Vagina (tissue), 2 donors: ENCODE data around the gene CAMK2A. TPM values are rescaled to one million over a fixed set of nuclear protein-coding genes. Genes with fewer than 3 reads are reported as not detected.
A peak's percentile ranks its signal among the peaks of the same experiment; 100 is the strongest.

ENCODE experiments used
- DNase-seq, 2 donors: peaks; one replicate each; pipeline ENCODE4 v3.0.0-alpha.2; 2017; ENCODE audit errors: extremely low spot score in 2 of 2
- H3K27ac ChIP-seq: fragments of 200-600 bp; sonication (generic); one replicate; pipeline ENCODE4 v1.5.1; 2019
- H3K27me3 ChIP-seq: fragments of 200-600 bp; sonication (generic); one replicate; pipeline ENCODE4 v1.5.1; 2019
- H3K36me3 ChIP-seq, 2 donors: fragments of 200-600 bp; sonication (generic); one replicate each; pipeline ENCODE4 v1.5.1; 2017 to 2019
- H3K4me1 ChIP-seq: fragments of 200-600 bp; sonication (generic); one replicate; pipeline ENCODE4 v1.5.1; 2019
- H3K4me3 ChIP-seq, 2 donors: fragments of 200-600 bp; sonication (generic); 1 replicate in 1 of 2; 2 replicates in 1 of 2; pipeline ENCODE4 v1.5.1; 2016 to 2019
- H3K9me3 ChIP-seq: fragments of 200-600 bp; sonication (generic); one replicate; pipeline ENCODE4 v1.5.1; 2019
- CTCF ChIP-seq, 3 experiments: fragments of 450-650 bp in 2 of 3; fragments of 200-600 bp in 1 of 3; sonication (generic) in 1 of 3; IDR thresholded peaks; one replicate each; pipeline ENCODE4 v1.5.1; 2017 to 2019; ENCODE audit warnings: antibody characterized with exemption in 3 of 3, mild to moderate bottlenecking in 2 of 3, moderate library complexity in 2 of 3
- POLR2A ChIP-seq, 2 donors: fragments of 450-650 bp; IDR thresholded peaks; one replicate each; pipeline ENCODE4 v1.6.1; 2017; ENCODE audit warnings: antibody characterized with exemption in 2 of 2, mild to moderate bottlenecking in 2 of 2, moderate library complexity in 2 of 2
- POLR2AphosphoS5 ChIP-seq, 2 donors: sonication (generic); formaldehyde crosslinking; IDR thresholded peaks; one replicate each; pipeline ENCODE4 v1.9.0; 2017; ENCODE audit warnings: antibody characterized with exemption in 2 of 2, mild to moderate bottlenecking in 2 of 2, low read depth in 1 of 2; ENCODE audit not compliant: insufficient read depth in 1 of 2
- intact Hi-C: fragments of 100-400 bp; cut with DNase I; formaldehyde crosslinking; loops from one replicate; pipeline ENCODE4 v1.15.1; 2023
- total RNA-seq: library from RNA; depleted of rRNA; stranded (reverse); fragments of >200 nt; gene quantifications from one replicate; pipeline ENCODE4 v1.2.3, GENCODE V29; 2016

The CAMK2A gene
- total RNA-seq, 1 donor from 2014 or later = 0.49 TPM

GRCh38 chr5:150247726-150248125 is 41.8 kb downstream of the CAMK2A start:
- Histone ChIP-seq H3K9me3 (no peaks in the 10 kb centered on the region), H3K36me3 (no peaks in the 10 kb centered on the region), H3K27me3 (no peaks in the 10 kb centered on the region), H3K4me1 (peaks cover 21% of the 10 kb centered on the region), H3K4me3 (no peak overlapping the region), H3K27ac (no peak overlapping the region)
- intact Hi-C loops = no loop called here
- no peak for DNase-seq
- TF ChIP-seq CTCF (IDR thresholded peaks at IDR 0.05) (no peak), POLR2A (IDR thresholded peaks at IDR 0.05) (no peak), POLR2AphosphoS5 (IDR thresholded peaks at IDR 0.05; ENCODE audit: insufficient read depth in 1 of 2, low read depth in 1 of 2) (no peak)

GRCh38 chr5:150246835-150247234 is 42.7 kb downstream of the CAMK2A start:
- no peak for DNase-seq
- no peak for TF ChIP-seq POLR2AphosphoS5 (IDR thresholded peaks at IDR 0.05; ENCODE audit: insufficient read depth in 1 of 2, low read depth in 1 of 2)
- TF ChIP-seq POLR2A (IDR thresholded peaks at IDR 0.05) = no peak
- no peak for TF ChIP-seq CTCF (IDR thresholded peaks at IDR 0.05)
- Histone ChIP-seq H3K27ac (no peak overlapping the region), H3K27me3 (no peaks in the 10 kb centered on the region), H3K9me3 (no peaks in the 10 kb centered on the region), H3K4me1 (peaks cover 21% of the 10 kb centered on the region), H3K4me3 (no peak overlapping the region), H3K36me3 (no peaks in the 10 kb centered on the region)
- intact Hi-C loops = no loop called here

GRCh38 chr5:150246429-150246828 is 43.1 kb downstream of the CAMK2A start:
- Histone ChIP-seq H3K9me3 (no peaks in the 10 kb centered on the region), H3K27ac (no peak overlapping the region), H3K4me3 (no peak overlapping the region), H3K27me3 (no peaks in the 10 kb centered on the region), H3K4me1 (peaks cover 21% of the 10 kb centered on the region), H3K36me3 (no peaks in the 10 kb centered on the region)
- intact Hi-C loops = no loop called here
- TF ChIP-seq POLR2A (IDR thresholded peaks at IDR 0.05) (no peak), CTCF (IDR thresholded peaks at IDR 0.05) (no peak), POLR2AphosphoS5 (IDR thresholded peaks at IDR 0.05; ENCODE audit: insufficient read depth in 1 of 2, low read depth in 1 of 2) (no peak)
- no peak for DNase-seq

GRCh38 chr5:150245808-150246207 is 43.8 kb downstream of the CAMK2A start:
- H3K27ac ChIP-seq = no peak overlapping the region
- H3K36me3 ChIP-seq = no peaks in the 10 kb centered on the region
- peaks cover 21% of the 10 kb centered on the region for H3K4me1 ChIP-seq
- TF ChIP-seq CTCF (IDR thresholded peaks at IDR 0.05) (no peak), POLR2AphosphoS5 (IDR thresholded peaks at IDR 0.05; ENCODE audit: insufficient read depth in 1 of 2, low read depth in 1 of 2) (no peak), POLR2A (IDR thresholded peaks at IDR 0.05) (no peak)
- no peak overlapping the region for H3K4me3 ChIP-seq
- DNase-seq = no peak
- no peaks in the 10 kb centered on the region for H3K9me3 ChIP-seq
- no peaks in the 10 kb centered on the region for H3K27me3 ChIP-seq
- intact Hi-C loops = no loop called here

- H3K4me1 ChIP-seq = peaks cover 21% of the 10 kb centered on the region
- intact Hi-C loops = no loop called here
- no peaks in the 10 kb centered on the region for H3K27me3 ChIP-seq
- H3K27ac ChIP-seq = peak overlapping the region; percentile 61
- H3K9me3 ChIP-seq = no peaks in the 10 kb centered on the region
- TF ChIP-seq POLR2AphosphoS5 (IDR thresholded peaks at IDR 0.05; ENCODE audit: insufficient read depth in 1 of 2, low read depth in 1 of 2) = peak; percentile 22 to 66
- no peak for TF ChIP-seq POLR2A (IDR thresholded peaks at IDR 0.05)
- TF ChIP-seq CTCF (IDR thresholded peaks at IDR 0.05) = no peak
- DNase-seq = no peak
- H3K36me3 ChIP-seq = no peaks in the 10 kb centered on the region
- H3K4me3 ChIP-seq = no peak overlapping the region
Measured at GRCh38 chr5:150245111-150245789, 44.3 kb downstream of the CAMK2A start.
